DMS153 treated with DMSO at 0.1 percent for 48 hours (cell line): Measurements from ENCODE around the gene LRRC2.
"Not testable (repeated sequence)": the region's sequence is repeated elsewhere in the genome, so short reads cannot be mapped to it uniquely, and the experiment has no call there.

Source experiments
- DNase-seq: peaks from one replicate; lab custom pipeline; 2025; ENCODE audit not compliant: unreplicated experiment; lab: John Stamatoyannopoulos, UW

Gene LRRC2

DNA sequence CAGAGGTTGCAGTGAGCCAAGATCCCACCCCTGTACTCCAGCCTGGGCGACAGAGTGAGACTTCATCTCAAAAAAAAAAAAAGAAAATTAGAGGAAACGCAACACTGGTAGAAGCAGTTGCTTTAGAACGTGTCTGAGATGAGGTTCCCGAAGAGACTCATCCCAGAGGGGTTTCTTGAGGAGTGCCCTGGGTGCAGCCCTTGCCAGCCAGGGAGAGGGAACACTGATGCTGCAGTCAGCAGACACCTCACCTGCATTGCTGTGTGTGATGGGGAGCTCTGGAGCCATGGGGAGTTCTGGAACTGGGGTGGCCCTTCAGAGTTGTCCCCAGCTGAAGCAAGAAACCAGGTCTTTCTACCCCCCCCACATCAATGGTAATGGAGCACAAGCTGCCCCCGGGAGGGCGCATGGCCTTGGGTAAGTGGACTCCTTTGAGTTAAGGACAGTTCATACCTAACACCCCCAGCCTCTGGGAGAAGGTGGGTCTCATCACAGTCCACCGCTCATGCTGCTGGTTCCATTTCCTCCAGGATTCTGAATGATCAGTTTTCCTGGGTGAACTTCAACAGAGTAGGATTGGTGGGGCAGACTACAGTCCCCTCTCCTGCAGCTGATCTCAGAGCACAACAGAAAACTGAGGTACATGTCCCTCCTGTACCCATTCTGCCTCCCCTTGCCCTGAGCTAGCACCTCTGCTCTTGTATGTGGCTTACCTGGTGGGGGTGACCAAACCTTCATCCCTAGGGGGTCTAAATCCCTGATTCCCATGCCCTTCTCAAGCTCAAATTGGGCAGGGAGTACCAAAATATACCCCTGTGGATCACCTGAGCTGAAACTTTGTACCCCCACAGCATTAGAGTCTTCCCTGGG lies 18.7 kb upstream of the LRRC2 start:
- DNase-seq: no peak

DNA sequence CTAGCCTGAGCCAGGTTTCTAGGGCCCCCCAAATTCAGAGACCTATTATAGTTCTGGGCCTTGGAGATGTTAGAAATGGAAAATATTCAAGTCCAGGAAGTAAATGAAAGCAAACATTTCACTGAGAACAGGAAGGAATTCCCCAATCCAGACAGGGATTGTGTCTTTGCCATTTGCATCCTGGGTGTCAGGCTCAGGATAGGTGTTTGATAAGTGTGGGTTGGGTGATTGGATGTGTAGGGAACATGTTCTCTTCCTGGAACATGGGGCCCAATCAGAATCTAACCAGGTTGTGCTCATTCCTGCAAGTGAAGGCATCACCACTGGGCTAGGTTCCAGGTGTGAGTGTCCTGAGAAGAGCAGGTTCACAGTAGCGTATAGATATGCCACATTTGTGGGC lies 14.6 kb upstream of the LRRC2 start:
- no peak for DNase-seq

DNA sequence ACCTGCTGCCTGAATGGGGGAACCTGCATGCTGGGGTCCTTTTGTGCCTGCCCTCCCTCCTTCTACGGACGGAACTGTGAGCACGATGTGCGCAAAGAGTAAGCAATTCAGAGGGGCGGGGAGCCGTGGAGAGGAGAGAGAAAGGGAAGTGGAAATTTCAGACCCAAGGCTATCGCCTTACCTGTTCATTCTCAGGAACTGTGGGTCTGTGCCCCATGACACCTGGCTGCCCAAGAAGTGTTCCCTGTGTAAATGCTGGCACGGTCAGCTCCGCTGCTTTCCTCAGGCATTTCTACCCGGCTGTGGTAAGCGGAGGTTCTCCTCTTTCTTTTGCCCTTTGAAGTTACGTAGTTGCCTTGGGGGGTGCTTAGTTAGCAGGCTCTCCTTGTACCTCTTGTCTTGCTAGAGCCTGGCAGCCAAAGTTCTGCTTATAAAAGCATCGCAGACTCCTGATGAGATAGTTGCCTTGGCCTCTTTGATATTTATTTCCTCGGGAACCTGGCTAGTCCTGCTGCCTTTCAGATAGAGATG lies 13.7 kb upstream of the LRRC2 start:
- no peak for DNase-seq

DNA sequence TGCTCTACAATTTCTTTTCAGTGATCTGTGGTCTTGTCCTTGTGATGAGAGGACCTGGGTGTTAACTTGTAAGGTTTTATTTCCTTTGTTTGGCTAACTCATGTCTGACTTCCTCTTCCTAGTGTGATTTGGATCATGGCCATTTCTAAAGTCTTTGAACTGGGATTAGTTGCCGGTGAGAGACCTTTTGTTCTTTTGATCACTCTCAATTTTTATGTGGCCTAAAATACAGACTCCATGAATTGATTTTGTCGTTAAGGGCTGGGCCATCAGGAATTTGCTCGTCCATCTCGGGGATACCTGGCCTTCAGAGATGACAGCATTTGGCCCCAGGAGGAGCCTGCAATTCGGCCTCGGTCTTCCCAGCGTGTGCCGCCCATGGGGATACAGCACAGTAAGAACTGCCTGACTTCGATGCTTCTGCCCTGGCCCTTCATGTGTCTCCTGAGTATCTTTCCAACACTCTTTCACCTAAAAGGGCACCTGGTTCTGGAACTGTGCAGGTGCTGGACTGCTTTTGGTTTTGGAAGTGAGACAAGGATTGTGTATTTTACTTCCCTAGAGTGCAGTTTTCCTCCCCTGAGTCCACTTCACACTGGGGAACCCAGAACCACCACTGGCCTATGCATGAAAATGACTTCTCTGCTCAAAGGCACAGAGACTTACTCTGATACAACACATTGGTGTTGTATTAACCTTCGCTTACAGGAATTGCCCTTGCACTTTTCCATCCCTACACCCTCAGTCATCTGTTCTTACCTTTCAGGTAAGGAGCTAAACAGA lies 13.1 kb upstream of the LRRC2 start:
- DNase-seq: peak; percentile 4

DNA sequence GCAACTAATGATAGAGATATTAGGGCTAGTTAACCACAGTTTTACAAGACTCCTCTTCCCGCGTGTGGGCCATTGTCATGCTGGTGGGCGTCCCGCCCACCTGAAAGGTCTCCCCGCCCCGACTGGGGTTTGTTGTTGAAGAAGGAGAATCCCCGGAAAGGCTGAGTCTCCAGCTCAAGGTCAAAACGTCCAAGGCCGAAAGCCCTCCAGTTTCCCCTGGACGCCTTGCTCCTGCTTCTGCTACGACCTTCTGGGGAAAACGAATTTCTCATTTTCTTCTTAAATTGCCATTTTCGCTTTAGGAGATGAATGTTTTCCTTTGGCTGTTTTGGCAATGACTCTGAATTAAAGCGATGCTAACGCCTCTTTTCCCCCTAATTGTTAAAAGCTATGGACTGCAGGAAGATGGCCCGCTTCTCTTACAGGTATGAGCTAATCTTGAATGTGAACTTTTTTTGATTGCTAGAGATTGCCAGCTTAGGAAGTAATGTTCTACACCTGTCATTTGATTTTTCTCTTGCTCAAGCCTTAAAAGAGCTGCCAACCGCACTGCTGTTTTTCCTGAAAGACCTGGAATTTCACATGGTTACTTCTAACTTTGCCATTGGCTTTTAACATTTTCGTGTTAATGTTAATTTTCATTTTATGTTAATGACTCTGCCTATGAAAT lies 11.6 kb upstream of the LRRC2 start:
- not testable (repeated sequence) for DNase-seq

DNA sequence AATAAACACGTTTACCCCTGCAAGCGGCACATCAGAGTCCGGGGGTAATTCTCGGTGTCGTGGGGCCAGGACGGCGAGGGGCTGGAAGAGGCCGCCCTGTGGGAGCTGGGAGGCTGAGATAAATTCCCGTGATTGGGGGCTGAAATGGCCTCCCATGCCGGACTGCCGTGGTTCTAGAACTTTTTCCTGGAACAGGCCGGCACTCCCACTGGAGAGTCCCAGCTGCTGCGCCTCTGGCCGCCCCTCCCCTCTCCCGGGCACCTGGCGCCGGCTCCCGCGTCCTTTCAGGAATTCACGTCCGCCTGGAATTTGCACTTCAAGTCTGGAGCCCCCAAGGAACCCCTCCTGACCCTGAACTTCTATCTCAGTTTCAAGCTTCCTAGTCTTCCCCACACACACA lies 10.8 kb upstream of the LRRC2 start:
- DNase-seq: no peak

DNA sequence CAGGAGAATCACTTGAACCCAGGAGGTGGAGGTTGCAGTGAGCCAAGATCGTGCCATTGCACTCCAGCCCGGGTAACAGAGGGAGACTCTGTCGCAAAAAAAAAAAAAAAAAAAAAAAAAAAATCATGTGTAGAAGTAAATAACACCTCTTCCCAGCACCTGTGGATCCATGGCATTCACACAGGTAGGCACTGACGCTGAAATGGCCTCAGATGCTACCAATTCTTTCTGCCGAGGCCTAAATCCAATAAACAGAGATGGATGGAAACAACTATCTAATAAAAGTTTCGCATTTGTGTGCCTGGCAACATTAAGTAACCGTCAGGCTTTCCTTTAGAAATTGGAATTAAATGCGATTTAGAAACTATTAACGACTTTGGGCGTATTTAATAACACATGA lies 10.3 kb upstream of the LRRC2 start:
- DNase-seq: no peak

DNA sequence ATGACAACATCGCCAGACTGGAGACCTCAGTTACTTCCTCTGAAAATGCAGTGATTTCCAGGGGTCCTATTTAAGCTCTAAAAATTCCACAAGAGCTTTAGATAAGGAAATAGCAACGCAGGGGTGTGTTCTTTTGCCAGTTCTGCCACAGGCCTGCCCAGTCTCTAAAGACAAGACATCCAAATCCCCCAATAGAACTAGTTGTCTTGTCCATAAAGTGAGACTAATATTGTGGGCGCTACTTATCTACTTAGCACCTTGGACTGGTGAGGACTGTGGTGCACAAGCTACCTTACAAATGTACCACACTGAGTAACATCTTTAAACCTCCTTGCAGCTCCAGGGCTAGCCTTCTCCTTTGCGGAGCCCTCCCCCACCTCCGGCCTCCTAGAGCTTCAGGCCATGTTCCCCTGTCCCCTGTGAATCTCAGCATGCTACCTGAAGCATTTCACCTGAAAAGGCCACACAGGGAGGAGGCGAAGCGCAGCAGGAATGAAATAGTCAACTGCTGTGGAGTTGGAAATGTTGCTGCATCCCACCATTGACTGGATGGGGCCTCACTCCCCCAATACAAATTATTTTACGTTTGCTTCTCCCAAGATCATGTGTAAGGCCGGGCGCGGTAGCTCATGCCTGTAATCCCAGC lies 9.6 kb upstream of the LRRC2 start:
- no peak for DNase-seq

DNA sequence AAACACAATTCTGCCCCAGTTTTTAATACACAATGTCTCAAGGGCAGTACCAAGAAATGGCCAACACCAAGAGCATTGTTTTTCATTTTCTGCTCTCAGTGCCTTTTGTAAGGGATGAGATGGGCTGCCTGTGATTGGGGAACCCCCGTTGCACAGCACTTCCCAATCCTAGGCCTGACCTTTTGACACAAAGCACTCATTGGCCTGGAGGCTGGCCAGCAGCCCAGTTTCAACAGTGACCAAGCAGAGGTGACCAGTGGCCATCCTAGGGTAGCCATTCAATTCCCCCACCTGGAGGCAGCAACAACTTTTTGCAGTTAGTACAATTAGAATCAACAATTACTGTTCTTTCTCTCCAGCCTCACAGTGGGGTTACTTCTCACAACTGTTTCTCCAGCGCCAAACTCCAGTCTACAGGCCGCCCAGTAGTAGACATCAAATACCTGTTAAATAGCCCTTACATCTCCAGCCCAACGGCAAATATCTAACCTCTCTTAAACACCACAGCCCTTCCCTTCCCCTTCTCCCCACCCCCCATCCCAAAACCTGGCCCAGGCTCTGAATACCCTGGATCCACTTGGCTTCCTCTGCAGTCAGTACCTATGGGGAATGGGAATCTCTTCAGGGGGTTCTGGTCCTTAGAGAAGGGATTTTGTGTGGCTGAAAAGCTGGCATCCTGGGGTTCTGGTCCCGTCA lies 8.9 kb upstream of the LRRC2 start:
- no peak for DNase-seq

DNA sequence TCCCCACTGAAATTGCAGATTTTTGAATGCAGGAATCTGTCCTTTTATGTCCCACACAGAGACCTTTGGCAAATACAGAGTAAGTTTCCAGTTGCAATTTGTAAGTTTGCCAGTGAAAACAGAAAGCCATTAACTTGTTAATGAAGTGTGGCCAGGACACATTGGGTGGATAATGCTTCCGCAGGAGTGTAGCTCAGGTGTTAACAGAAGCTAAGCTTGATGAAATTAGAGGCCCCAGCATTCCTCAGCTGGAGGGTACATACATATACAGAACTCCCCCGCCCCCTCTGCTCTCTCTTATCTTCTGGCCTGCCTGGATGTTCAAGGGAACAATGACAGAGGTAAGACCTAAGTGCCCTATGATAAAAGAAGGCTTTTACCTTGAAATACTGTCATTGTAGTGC lies 8.1 kb upstream of the LRRC2 start:
- no peak for DNase-seq

DNA sequence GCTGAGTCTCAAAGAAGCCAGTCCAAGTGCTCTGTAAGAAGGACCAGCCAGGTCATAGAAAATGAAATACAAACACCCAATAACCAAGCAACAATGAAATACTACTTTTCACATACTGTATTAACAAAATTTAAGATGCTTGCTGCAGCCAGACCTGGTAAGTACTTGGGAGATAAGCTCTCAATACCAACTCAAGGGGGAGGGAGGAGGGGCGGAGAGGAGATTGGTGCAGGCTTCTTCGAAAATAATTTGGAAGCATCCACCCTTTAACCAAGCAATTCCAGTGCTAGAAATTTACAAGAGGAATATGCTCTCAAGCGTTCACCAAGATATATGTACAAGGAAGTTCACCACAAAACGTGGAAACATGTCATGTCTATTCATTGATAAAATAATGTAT lies 7.6 kb upstream of the LRRC2 start:
- DNase-seq: no peak

DNA sequence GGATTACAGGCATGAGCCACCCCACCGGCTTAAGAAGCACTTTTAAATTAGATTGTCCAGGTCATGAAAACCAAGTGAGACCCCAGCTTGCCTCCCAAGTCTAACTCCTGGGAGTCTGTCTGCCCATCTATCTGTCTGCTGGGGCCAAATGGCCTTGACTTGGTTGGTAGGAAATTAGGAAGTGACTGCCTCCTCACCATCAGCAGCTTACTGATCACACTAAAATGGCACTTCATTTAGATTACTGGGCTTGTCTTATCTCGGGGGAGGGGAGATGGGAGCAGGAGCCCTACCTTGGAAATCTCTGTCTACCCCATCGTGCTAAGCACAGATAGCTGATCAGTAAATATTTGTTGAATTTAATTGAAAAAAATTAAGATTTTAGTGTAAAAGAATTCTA lies 5.6 kb upstream of the LRRC2 start:
- DNase-seq: no peak

DNA sequence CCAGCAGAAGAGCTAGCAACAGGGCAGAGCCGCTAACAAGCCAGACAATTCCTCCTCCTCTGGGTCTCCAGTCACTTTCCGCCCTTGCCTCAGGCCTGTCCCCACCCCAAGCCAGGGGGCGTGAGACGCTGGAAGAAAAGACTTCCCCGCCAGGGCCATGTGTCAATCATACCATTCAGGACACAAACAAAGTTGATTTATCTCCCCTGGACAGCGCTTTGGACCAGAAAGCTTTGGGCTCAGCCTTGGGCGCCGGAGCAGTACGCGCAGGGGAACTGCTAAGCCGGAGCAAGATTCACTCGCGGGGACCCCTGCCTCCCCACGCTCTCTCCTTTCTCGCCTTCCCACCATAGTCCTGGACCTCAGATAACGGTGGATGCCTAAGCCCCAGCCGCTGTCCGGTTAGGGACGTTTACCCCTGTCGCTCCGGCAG lies 479 bp downstream of the LRRC2 start:
- no peak for DNase-seq

DNA sequence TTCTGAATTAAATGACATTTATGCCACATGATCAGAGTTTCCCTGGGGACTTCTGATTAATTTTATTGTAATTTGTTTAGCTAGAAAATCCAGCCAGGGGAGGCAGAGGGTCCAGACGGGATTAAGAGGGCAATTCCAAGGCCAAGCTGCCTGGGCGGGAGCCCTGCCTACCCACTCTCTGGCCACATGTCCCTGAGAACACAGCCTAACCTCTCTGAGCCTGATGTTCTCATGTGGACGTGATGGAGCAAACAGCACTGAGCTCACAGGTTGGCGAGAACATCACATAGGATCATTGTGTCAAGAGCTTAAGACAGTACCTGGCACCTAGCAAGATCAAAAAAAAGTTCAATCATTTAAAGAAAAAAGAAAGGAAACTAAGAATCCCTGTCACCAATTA lies 1.0 kb downstream of the LRRC2 start:
- DNase-seq: no peak

DNA sequence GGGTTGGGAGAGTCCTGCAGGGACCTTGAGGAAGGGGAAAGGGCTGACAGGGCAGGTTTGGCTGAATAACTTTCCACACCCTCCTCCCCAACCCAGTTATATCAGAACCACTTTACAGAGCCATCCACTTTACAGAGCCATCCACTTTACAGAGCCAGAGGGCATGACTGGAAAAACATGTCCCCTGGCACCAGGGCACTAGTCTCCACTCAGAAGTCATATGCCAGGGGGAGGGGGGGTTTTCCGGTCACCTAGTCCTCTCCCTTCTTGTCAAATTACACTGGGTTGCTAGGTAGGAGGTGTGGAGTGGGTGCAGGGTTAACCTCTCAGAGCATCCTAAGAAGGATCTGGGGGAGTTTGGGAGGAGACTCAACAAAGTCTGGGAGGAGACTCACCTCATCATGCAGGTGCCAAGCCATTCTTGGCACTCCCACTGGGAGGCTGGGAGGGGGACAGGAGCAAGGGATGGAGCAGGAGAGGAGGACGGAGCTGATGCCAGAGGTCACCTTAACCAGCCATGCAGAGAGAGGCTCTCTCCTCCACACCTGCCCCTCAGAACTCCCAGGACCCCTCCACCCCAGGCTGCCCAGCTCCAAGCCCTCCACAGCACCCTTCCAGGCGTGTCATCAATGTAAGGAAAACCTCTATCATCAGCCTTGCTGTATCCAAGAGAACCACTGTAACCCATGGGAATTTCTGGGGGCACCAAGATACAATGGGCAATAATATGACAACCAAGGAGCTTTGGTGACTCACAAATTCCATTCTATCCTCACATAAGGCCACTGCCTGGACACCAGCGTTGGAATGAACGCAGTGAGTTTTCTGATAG lies 1.7 kb downstream of the LRRC2 start:
- DNase-seq: no peak

DNA sequence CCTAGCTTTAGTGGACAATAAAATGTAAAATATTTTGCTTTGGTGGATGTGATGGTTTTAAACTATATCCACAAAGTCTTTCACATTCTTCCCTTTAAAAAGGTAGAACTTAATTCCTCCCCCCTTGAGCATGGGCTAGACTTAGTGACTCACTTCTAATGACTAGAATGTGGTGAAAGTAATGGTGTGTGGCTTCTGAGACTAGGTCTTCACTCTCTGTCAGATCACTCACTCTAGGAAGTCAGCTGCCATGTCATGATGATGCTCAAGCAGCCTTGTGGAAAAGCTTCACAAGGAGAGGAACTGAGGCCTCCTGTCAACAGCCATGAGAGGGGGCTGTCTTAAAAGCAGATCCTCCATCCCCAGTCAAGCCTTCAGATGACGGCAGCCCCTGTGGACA lies 4.2 kb downstream of the LRRC2 start:
- no peak for DNase-seq

DNA sequence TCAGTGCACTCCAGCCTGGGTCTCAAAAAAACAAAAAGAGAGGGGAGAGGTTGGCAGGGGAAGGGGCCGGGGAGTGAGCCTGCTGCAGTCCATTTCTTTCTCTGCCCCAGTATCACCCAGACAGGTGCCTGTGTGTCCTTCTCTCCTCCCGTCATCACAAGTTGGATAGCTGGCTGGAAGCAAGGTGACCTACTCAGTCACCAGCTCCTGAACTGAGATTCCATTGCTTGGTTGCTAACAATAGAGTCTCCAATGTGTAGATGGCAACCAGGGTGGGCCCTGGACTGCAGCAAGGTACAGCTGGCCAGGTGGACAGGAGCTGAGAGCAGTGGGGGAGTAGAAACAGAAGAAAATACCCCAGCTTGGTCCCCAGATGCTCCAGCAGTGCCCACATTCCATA lies 4.6 kb downstream of the LRRC2 start:
- DNase-seq: no peak

DNA sequence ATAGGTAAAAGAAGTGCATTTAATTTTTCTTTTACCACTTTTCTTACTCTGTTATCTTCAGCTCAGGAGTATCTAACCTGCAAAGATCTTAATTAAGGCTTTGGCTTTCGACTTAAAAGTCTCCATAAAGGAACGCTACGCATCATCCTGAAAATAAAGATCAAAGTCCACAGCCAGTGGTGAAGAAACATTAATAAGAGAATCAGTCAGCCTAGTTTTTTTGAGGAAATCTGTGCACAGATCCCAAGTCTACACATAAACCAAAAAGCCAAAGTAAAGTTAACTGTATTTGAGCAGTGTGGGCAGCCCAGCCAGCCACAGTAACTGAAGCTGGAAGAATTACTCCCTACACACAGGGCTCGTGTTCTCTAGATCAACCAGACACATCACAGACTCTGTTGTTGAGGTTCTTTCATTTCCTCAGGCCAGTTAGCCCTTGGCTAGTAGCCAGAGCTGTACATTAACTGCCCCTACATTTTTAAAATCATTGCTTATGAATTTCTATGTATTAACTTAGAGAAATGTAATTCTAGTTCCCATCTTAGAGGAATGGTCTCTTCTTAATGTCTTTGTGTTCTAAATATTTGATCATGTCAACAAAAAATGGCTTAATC lies 6.9 kb downstream of the LRRC2 start:
- DNase-seq: no peak
